H1 (cell line): Measurements from ENCODE around the gene MLC1. TPM values are rescaled to one million over a fixed set of nuclear protein-coding genes. Genes with fewer than 3 reads are reported as not detected.

Experiments
- CTCF ChIA-PET: fragments of 300-600 bp; sonication (Branson Sonifier 250); formaldehyde crosslinking; loops from one replicate; lab custom pipeline; 2021; ENCODE audit not compliant: partially characterized antibody; lab: Charles Lee
- POLR2A ChIA-PET: fragments of 300-600 bp; sonication (Branson Sonifier 250); formaldehyde crosslinking; loops from one replicate; lab custom pipeline; 2021; ENCODE audit warnings: inconsistent platforms; ENCODE audit not compliant: partially characterized antibody; lab: Charles Lee
- DNase-seq, 2 experiments: peaks; one replicate each; pipeline versions ENCODE4 v3.0.0 to v3.0.0-alpha.2; 2010 to 2022; ENCODE audit warnings: low spot score in 2 of 2, low read depth in 1 of 2, mixed read lengths in 1 of 2
- FAIRE-seq: peaks from 2 replicates; lab custom pipeline; 2011; peaks lifted over from hg19 to GRCh38; lab: Jason Lieb, UNC
- H2AFZ ChIP-seq: 2 replicates; pipeline ENCODE4 v1.8.1; 2012; ENCODE audit warnings: low read length, inconsistent platforms
- H2AK5ac ChIP-seq: 2 replicates; pipeline ENCODE4 v1.6.1; 2013; ENCODE audit warnings: low read depth, low read length
- H2BK120ac ChIP-seq: replicated peaks from 2 replicates; pipeline ENCODE3; 2013; ENCODE audit warnings: low read depth, low read length, inconsistent platforms
- H2BK12ac ChIP-seq: 2 replicates; pipeline ENCODE4 v1.6.1; 2013; ENCODE audit warnings: low read depth, low read length
- H2BK15ac ChIP-seq: 2 replicates; pipeline ENCODE4 v1.6.1; 2013; ENCODE audit warnings: low read length
- H2BK20ac ChIP-seq: 2 replicates; pipeline ENCODE4 v1.6.1; 2013; ENCODE audit warnings: low read length
- H2BK5ac ChIP-seq: 2 replicates; pipeline ENCODE4 v1.6.1; 2013; ENCODE audit warnings: low read depth, low read length
- H3K14ac ChIP-seq: 2 replicates; pipeline ENCODE4 v1.6.1; 2013; ENCODE audit warnings: inconsistent platforms; ENCODE audit not compliant: insufficient read length
- H3K18ac ChIP-seq: 2 replicates; pipeline ENCODE4 v1.6.1; 2013; ENCODE audit warnings: low read length; ENCODE audit errors: extremely low read depth
- H3K23ac ChIP-seq: 2 replicates; pipeline ENCODE4 v1.6.1; 2013; ENCODE audit warnings: inconsistent platforms; ENCODE audit not compliant: insufficient read length
- H3K23me2 ChIP-seq: 2 replicates; pipeline ENCODE4 v1.6.1; 2013; ENCODE audit warnings: low read depth, low read length
- H3K27ac ChIP-seq: 2 replicates; pipeline ENCODE4 v1.6.1; 2011; ENCODE audit warnings: low read depth, low read length, inconsistent platforms
- H3K27me3 ChIP-seq, 4 experiments: replicated peaks in 1 of 4; 1 replicate in 1 of 4; 2 replicates in 3 of 4; pipeline versions ENCODE4 v1.6.1 to v1.8.1; 2011 to 2013; ENCODE audit warnings: low read length in 3 of 4, mild to moderate bottlenecking in 3 of 4, inconsistent platforms in 2 of 4, mixed read lengths in 2 of 4, moderate library complexity in 1 of 4; ENCODE audit not compliant: control insufficient read depth in 3 of 4, insufficient read depth in 3 of 4; ENCODE audit errors: extremely low read depth in 1 of 4
- H3K36me3 ChIP-seq, 4 experiments: 2 replicates each; pipeline versions ENCODE4 v1.6.1 to v1.8.1; 2011 to 2013; ENCODE audit warnings: mild to moderate bottlenecking in 4 of 4, low read length in 3 of 4, moderate library complexity in 2 of 4, control low read depth in 1 of 4, inconsistent platforms in 1 of 4; ENCODE audit not compliant: insufficient read depth in 4 of 4, control insufficient read depth in 2 of 4
- H3K4ac ChIP-seq: replicated peaks from 2 replicates; pipeline ENCODE3; 2013; ENCODE audit warnings: low read length, low read depth, mixed read lengths, inconsistent platforms; ENCODE audit not compliant: insufficient read length
- H3K4me1 ChIP-seq, 4 experiments: replicated peaks in 1 of 4; 1 replicate in 1 of 4; 2 replicates in 3 of 4; pipeline versions ENCODE4 v1.6.1 to v1.8.1; 2011 to 2013; ENCODE audit warnings: low read length in 3 of 4, inconsistent platforms in 2 of 4, mixed read lengths in 1 of 4; ENCODE audit not compliant: insufficient read depth in 4 of 4, control insufficient read depth in 3 of 4
- H3K4me2 ChIP-seq, 2 experiments: 2 replicates each; pipeline versions ENCODE4 v1.6.1 to v1.8.1; 2011 to 2013; ENCODE audit warnings: low read depth in 2 of 2, low read length in 2 of 2, control low read depth in 1 of 2, inconsistent platforms in 1 of 2, mild to moderate bottlenecking in 1 of 2; ENCODE audit not compliant: insufficient read depth in 1 of 2
- H3K4me3 ChIP-seq, 4 experiments: fragments of 200-600, 300-600 bp in 1 of 4; sonication (generic), shearing (Covaris generic), sonication (Bioruptor Twin) in 1 of 4; 2 replicates each; pipeline versions ENCODE4 v1.5.1 to v1.8.1; 2011 to 2016; ENCODE audit warnings: low read length in 4 of 4, low read depth in 3 of 4, control low read depth in 2 of 4, inconsistent platforms in 2 of 4, mild to moderate bottlenecking in 2 of 4, mixed read lengths in 1 of 4, moderate library complexity in 1 of 4; ENCODE audit not compliant: insufficient read depth in 2 of 4; ENCODE audit errors: extremely low read depth in 1 of 4
- H3K56ac ChIP-seq: replicated peaks from 2 replicates; pipeline ENCODE3; 2013; ENCODE audit warnings: low read depth, mild to moderate bottlenecking, mixed read lengths, low read length, inconsistent platforms; ENCODE audit not compliant: insufficient read length
- H3K79me1 ChIP-seq: 2 replicates; pipeline ENCODE4 v1.6.1; 2013; ENCODE audit warnings: low read depth, low read length, control low read depth
- H3K79me2 ChIP-seq, 2 experiments: 2 replicates each; pipeline versions ENCODE4 v1.6.1 to v1.8.1; 2012 to 2013; ENCODE audit warnings: low read length in 2 of 2, mild to moderate bottlenecking in 2 of 2, inconsistent platforms in 1 of 2; ENCODE audit not compliant: insufficient read depth in 2 of 2, control insufficient read depth in 1 of 2
- H3K9ac ChIP-seq, 4 experiments: replicated peaks in 1 of 4; 1 replicate in 1 of 4; 2 replicates in 3 of 4; pipeline versions ENCODE4 v1.6.1 to v1.8.1; 2011 to 2013; ENCODE audit warnings: low read depth in 3 of 4, low read length in 3 of 4, control low read depth in 2 of 4, mild to moderate bottlenecking in 2 of 4, moderate library complexity in 2 of 4, inconsistent platforms in 1 of 4; ENCODE audit errors: extremely low read depth in 1 of 4
- H3K9me3 ChIP-seq, 2 experiments: 2 replicates each; pipeline versions ENCODE4 v1.6.1 to v1.8.1; 2012 to 2013; ENCODE audit warnings: mild to moderate bottlenecking in 2 of 2, moderate library complexity in 2 of 2, control low read depth in 1 of 2, inconsistent platforms in 1 of 2, low read depth in 1 of 2, low read length in 1 of 2, mixed read lengths in 1 of 2; ENCODE audit not compliant: insufficient read depth in 2 of 2
- H4K20me1 ChIP-seq, 2 experiments: replicated peaks in 1 of 2; 2 replicates each; pipeline versions ENCODE3 to v1.8.1; 2011 to 2013; ENCODE audit warnings: inconsistent platforms in 2 of 2, low read length in 2 of 2, mild to moderate bottlenecking in 1 of 2; ENCODE audit not compliant: insufficient read depth in 2 of 2, control insufficient read depth in 1 of 2
- H4K5ac ChIP-seq: 2 replicates; pipeline ENCODE4 v1.6.1; 2013; ENCODE audit warnings: low read length, low read depth, mixed read lengths, inconsistent platforms; ENCODE audit not compliant: insufficient read length
- H4K8ac ChIP-seq: 2 replicates; pipeline ENCODE4 v1.8.0; 2013; ENCODE audit warnings: mild to moderate bottlenecking, moderate library complexity, low read length, inconsistent platforms; ENCODE audit not compliant: insufficient read depth; ENCODE audit errors: extremely low read depth
- H4K91ac ChIP-seq: replicated peaks from 2 replicates; pipeline ENCODE3; 2013; ENCODE audit warnings: low read length, mixed read lengths, inconsistent platforms; ENCODE audit not compliant: insufficient read length
- ASH2L ChIP-seq: fragments of 200-600, 300-600 bp; sonication (generic); IDR thresholded peaks from one replicate; pipeline ENCODE4 v1.7.1; 2017; ENCODE audit warnings: low read length
- CHD1 ChIP-seq: IDR thresholded peaks from 2 replicates; pipeline ENCODE4 v1.6.1; 2012; ENCODE audit warnings: low read depth, low read length, improper control_type of control experiment
- CTBP2 ChIP-seq: IDR thresholded peaks from 2 replicates; pipeline ENCODE4 v1.7.0; 2011; ENCODE audit warnings: borderline replicate concordance, mild to moderate bottlenecking, moderate library complexity, mixed read lengths, low read length; ENCODE audit not compliant: insufficient read depth, insufficient read length
- JUN ChIP-seq: IDR thresholded peaks from 2 replicates; pipeline ENCODE4 v1.6.1; 2011; ENCODE audit warnings: low read depth, mild to moderate bottlenecking, improper control_type of control experiment, low read length
- KDM5A ChIP-seq: fragments of 200-600 bp; IDR thresholded peaks from 2 replicates; pipeline ENCODE4 v1.7.1; 2012; ENCODE audit warnings: mild to moderate bottlenecking, low read length, inconsistent platforms, mixed read lengths
- MAFK ChIP-seq: IDR thresholded peaks from 2 replicates; pipeline ENCODE4 v1.6.1; 2012; ENCODE audit warnings: low read depth, mild to moderate bottlenecking, improper control_type of control experiment, low read length
- RBBP5 ChIP-seq: IDR thresholded peaks from 2 replicates; pipeline ENCODE4 v1.7.1; 2012; ENCODE audit warnings: low read depth, mild to moderate bottlenecking, inconsistent platforms, low read length, moderate library complexity, borderline replicate concordance
- SP2 ChIP-seq: IDR thresholded peaks from 2 replicates; pipeline ENCODE4 v1.6.1; 2012; ENCODE audit warnings: mild to moderate bottlenecking, low read length, inconsistent platforms
- WGBS, 2 experiments: shearing (Covaris generic) in 1 of 2; methylation state at CpG; one replicate each; pipeline versions ENCODE4 v1.1.6 to v1.1.7; 2013 to 2015; ENCODE audit warnings: low lambda C conversion rate in 2 of 2, mixed read lengths in 2 of 2, inconsistent platforms in 1 of 2, low coverage in 1 of 2, missing lambda C conversion rate in 1 of 2; ENCODE audit not compliant: insufficient replicate concordance in 2 of 2, insufficient coverage in 1 of 2, insufficient read length in 1 of 2; ENCODE audit errors: extremely low coverage in 1 of 2, missing lambda C conversion rate in 1 of 2; 5-methylcytosine and 5-hydroxymethylcytosine counted together
- polyA plus RNA-seq, 7 experiments: library from polyadenylated mRNA; depleted of rRNA in 3 of 7; stranded (reverse) in 5 of 7; unstranded in 2 of 7; fragments of >200 nt in 5 of 7; fragments of 200-250 nt in 2 of 7; gene quantifications; 1 replicate in 5 of 7; 2 replicates in 1 of 7; 4 replicates in 1 of 7; pipeline versions ENCODE4 v1.2.1 to v1.2.3, GENCODE V29; 2011 to 2013; ENCODE audit warnings: missing spikeins in 2 of 7, mixed read lengths in 2 of 7
- total RNA-seq: library from RNA; stranded (reverse); fragmentation: NEBNext Ultra II Directional; extraction: Animal tissue kit (Norgen Biotek cat#: 25700); gene quantifications from 2 replicates; pipeline ENCODE4 v1.2.1, GENCODE V29; 2021

Gene MLC1
- total and polyA plus RNA-seq, 2 of the 8 experiments (the other 6 are each of a cell fraction or from before 2014, with no cell fraction given), result 0.20 TPM; not detected in 1

- no peaks in the 10 kb centered on the region for H3K79me1 ChIP-seq
- no peak overlapping the region for H2BK20ac ChIP-seq
- no peak overlapping the region for H4K91ac ChIP-seq
- H2BK5ac ChIP-seq, result no peak overlapping the region
- H2BK12ac ChIP-seq, result no peak overlapping the region
- no peak overlapping the region for H3K14ac ChIP-seq
- no peaks in the 10 kb centered on the region for H4K20me1 ChIP-seq
- H3K23me2 ChIP-seq, result no peaks in the 10 kb centered on the region
- no peak overlapping the region for H4K8ac ChIP-seq
- no peaks in the 10 kb centered on the region for H3K36me3 ChIP-seq
- WGBS, 2 experiments, result 83% methylated on average over 4 of the region's 4 CpGs; no CpG with 5 or more reads in 1 of the 2 experiments
- ChIA-PET CTCF (interaction anchor here (1.3 to 1.8 kb wide), 2 partner anchors 10 to 11 kb away, joined by 6 to 8 read pairs; no protein-coding TSS in a partner anchor), POLR2A (no interaction called here)
- H3K18ac ChIP-seq, result no peak overlapping the region
- TF ChIP-seq CHD1 (no peak), RBBP5 (no peak), ASH2L (no peak), CTBP2 (no peak), KDM5A (no peak), SP2 (no peak), MAFK (no peak), JUN (no peak)
- H2BK120ac ChIP-seq, result no peak overlapping the region
- H3K9me3 ChIP-seq, result no peaks in the 10 kb centered on the region
- H4K5ac ChIP-seq, result no peak overlapping the region
- no peak overlapping the region for H3K23ac ChIP-seq
- no peaks in the 10 kb centered on the region for H3K79me2 ChIP-seq
- no peak overlapping the region for H3K4me3 ChIP-seq
- no peak overlapping the region for H3K4ac ChIP-seq
- no peak overlapping the region for H2AFZ ChIP-seq
- no peak overlapping the region for H2AK5ac ChIP-seq
- no peak overlapping the region for H3K56ac ChIP-seq
- H2BK15ac ChIP-seq, result no peak overlapping the region
- H3K4me1 ChIP-seq, result no peaks in the 10 kb centered on the region
- FAIRE-seq (no peak), DNase-seq (no peak)
- H3K27ac ChIP-seq, result no peak overlapping the region
- H3K27me3 ChIP-seq, result no peaks in the 10 kb centered on the region
- H3K9ac ChIP-seq, result no peak overlapping the region
- no peak overlapping the region for H3K4me2 ChIP-seq
Measured at GRCh38 chr22:50131894-50132293, 46.7 kb upstream of the MLC1 start.
